Activated CD4-positive, alpha-beta memory T cell treated with anti-CD3 and anti-CD28 coated beads for 36 hours (primary cell): Measurements from ENCODE around the gene LEKR1. TPM values are rescaled to one million over a fixed set of nuclear protein-coding genes. Genes with fewer than 3 reads are reported as not detected.

ENCODE experiments used
- CTCF ChIA-PET: fragments of 350-600 bp; sonication (Branson Sonifier 250); formaldehyde crosslinking; loops from one replicate; lab custom pipeline; 2021; ENCODE audit warnings: antibody characterized with exemption, inconsistent platforms; lab: Charles Lee
- POLR2A ChIA-PET: fragments of 350-600 bp; sonication (Branson Sonifier 250); formaldehyde crosslinking; loops from one replicate; lab custom pipeline; 2021; ENCODE audit warnings: antibody characterized with exemption; lab: Charles Lee
- DNase-seq: peaks from one replicate; pipeline ENCODE4 v3.0.0-alpha.2; 2020
- H3K27ac Mint-ChIP-seq: one replicate; pipeline ENCODE4 v1.8.0; 2021; ENCODE audit warnings: mixed read lengths
- H3K27me3 Mint-ChIP-seq: one replicate; pipeline ENCODE4 v1.8.0; 2021; ENCODE audit warnings: mixed read lengths
- H3K36me3 Mint-ChIP-seq: one replicate; pipeline ENCODE4 v1.8.0; 2021; ENCODE audit warnings: mixed read lengths
- H3K4me1 Mint-ChIP-seq: one replicate; pipeline ENCODE4 v1.8.0; 2021; ENCODE audit warnings: low read depth, mixed read lengths
- H3K4me3 Mint-ChIP-seq: one replicate; pipeline ENCODE4 v1.8.0; 2021; ENCODE audit warnings: mild to moderate bottlenecking, mixed read lengths
- H3K9me3 Mint-ChIP-seq: one replicate; pipeline ENCODE4 v1.8.0; 2021; ENCODE audit warnings: mixed read lengths
- intact Hi-C: fragments of 100-400 bp; cut with micrococcal nuclease; formaldehyde crosslinking; loops from one replicate; pipeline ENCODE4 v1.15.1; 2023
- total RNA-seq, 2 experiments: library from RNA; stranded (reverse); gene quantifications; one replicate each; pipeline ENCODE4 v1.2.3, GENCODE V29; 2021

LEKR1 gene
- total RNA-seq = under 1 TPM; 0.56 to 0.59 TPM

GRCh38 chr3:156826144-156826895 lies at the start of gene LEKR1:
TSS of gene LEKR1 (plus strand) at chr3:156826353. CDS start at chr3:156829330, 2,977 bp downstream.
- CTCF ChIA-PET = interaction anchor here (0.7 to 1.3 kb wide), 2 partner anchors 272 to 279 kb away, joined by 3 read pairs; partner anchors contain the start of gene SSR3

GRCh38 chr3:156776871-156777270 lies 49.3 kb upstream of the LEKR1 start:
- H3K27ac Mint-ChIP-seq = no peak overlapping the region
- no peaks in the 10 kb centered on the region for H3K36me3 Mint-ChIP-seq
- no peaks in the 10 kb centered on the region for H3K4me1 Mint-ChIP-seq
- intact Hi-C loops = no loop called here
- H3K4me3 Mint-ChIP-seq = no peak overlapping the region
- H3K27me3 Mint-ChIP-seq = no peaks in the 10 kb centered on the region
- DNase-seq = no peak
- ChIA-PET POLR2A (no interaction called here), CTCF (no interaction called here)
- no peaks in the 10 kb centered on the region for H3K9me3 Mint-ChIP-seq

More at GRCh38 chr3:156826144-156826895, at the start of gene LEKR1:
- H3K27me3 Mint-ChIP-seq = no peaks in the 10 kb centered on the region
- peak; percentile 76 for DNase-seq
- intact Hi-C loops = loop anchor here (1.0 to 2.0 kb wide), 2 partner anchors 9 to 262 kb away; no protein-coding TSS in a partner anchor
- peak within 1 kb of the TSS; percentile 97 for H3K27ac Mint-ChIP-seq
- peaks cover 21% of the 10 kb centered on the region for H3K4me1 Mint-ChIP-seq
- POLR2A ChIA-PET = interaction anchor here (0.7 to 2.5 kb wide), 3 partner anchors 10 to 334 kb away, joined by 3 to 12 read pairs (median 3); partner anchors contain the start of gene CCNL1
- H3K9me3 Mint-ChIP-seq = no peaks in the 10 kb centered on the region
- H3K36me3 Mint-ChIP-seq = no peaks in the 10 kb centered on the region
- peak within 1 kb of the TSS; percentile 91 for H3K4me3 Mint-ChIP-seq

GRCh38 chr3:156781310-156782230 lies 44.6 kb upstream of the LEKR1 start:
- CTCF ChIA-PET = interaction anchor here (0.6 kb wide), 1 partner anchor 12 kb away, joined by 3 read pairs; no protein-coding TSS in a partner anchor
- Mint-ChIP-seq H3K4me1 (peaks cover 4% of the 10 kb centered on the region), H3K4me3 (no peak overlapping the region), H3K27ac (no peak overlapping the region), H3K27me3 (no peaks in the 10 kb centered on the region), H3K9me3 (no peaks in the 10 kb centered on the region), H3K36me3 (no peaks in the 10 kb centered on the region)
- intact Hi-C loops = no loop called here
- no peak for DNase-seq
- POLR2A ChIA-PET = no interaction called here

- POLR2A ChIA-PET = no interaction called here
- CTCF ChIA-PET = no interaction called here
- Mint-ChIP-seq H3K27ac (no peak overlapping the region), H3K4me1 (peaks cover 8% of the 10 kb centered on the region), H3K27me3 (no peaks in the 10 kb centered on the region), H3K36me3 (no peaks in the 10 kb centered on the region), H3K4me3 (no peak overlapping the region), H3K9me3 (no peaks in the 10 kb centered on the region)
- no peak for DNase-seq
- intact Hi-C loops = no loop called here
Observed at GRCh38 chr3:156782319-156782718, 43.8 kb upstream of the LEKR1 start.

GRCh38 chr3:156782921-156783320 lies 43.2 kb upstream of the LEKR1 start:
- no peaks in the 10 kb centered on the region for H3K27me3 Mint-ChIP-seq
- no peak overlapping the region for H3K27ac Mint-ChIP-seq
- peaks cover under 1% of the 10 kb centered on the region for H3K36me3 Mint-ChIP-seq
- no peaks in the 10 kb centered on the region for H3K9me3 Mint-ChIP-seq
- ChIA-PET CTCF (no interaction called here), POLR2A (no interaction called here)
- H3K4me1 Mint-ChIP-seq = peaks cover 14% of the 10 kb centered on the region
- no peak overlapping the region for H3K4me3 Mint-ChIP-seq
- no peak for DNase-seq
- intact Hi-C loops = no loop called here

- peak; percentile 24 for DNase-seq
- H3K4me1 Mint-ChIP-seq = peaks cover 22% of the 10 kb centered on the region
- H3K4me3 Mint-ChIP-seq = no peak overlapping the region
- intact Hi-C loops = no loop called here
- H3K36me3 Mint-ChIP-seq = peaks cover 2% of the 10 kb centered on the region
- ChIA-PET POLR2A (no interaction called here), CTCF (no interaction called here)
- no peaks in the 10 kb centered on the region for H3K27me3 Mint-ChIP-seq
- no peaks in the 10 kb centered on the region for H3K9me3 Mint-ChIP-seq
- H3K27ac Mint-ChIP-seq = no peak overlapping the region
Observed at GRCh38 chr3:156787001-156787400, 39.2 kb upstream of the LEKR1 start.

GRCh38 chr3:156787926-156788663 lies 38.1 kb upstream of the LEKR1 start:
- POLR2A ChIA-PET = interaction anchor here (0.6 kb wide), 1 partner anchor 112 kb away, joined by 3 read pairs; no protein-coding TSS in a partner anchor
- peaks cover 27% of the 10 kb centered on the region for H3K4me1 Mint-ChIP-seq
- H3K36me3 Mint-ChIP-seq = peaks cover 2% of the 10 kb centered on the region
- no peaks in the 10 kb centered on the region for H3K27me3 Mint-ChIP-seq
- DNase-seq = peak; percentile 71
- H3K27ac Mint-ChIP-seq = no peak overlapping the region
- intact Hi-C loops = loop anchor here (1.0 to 2.0 kb wide), 4 partner anchors 29 to 293 kb away; no protein-coding TSS in a partner anchor
- H3K9me3 Mint-ChIP-seq = no peaks in the 10 kb centered on the region
- H3K4me3 Mint-ChIP-seq = no peak overlapping the region
- CTCF ChIA-PET = interaction anchor here (0.6 to 1.7 kb wide), 2 partner anchors 29 to 349 kb away, joined by 4 to 6 read pairs; no protein-coding TSS in a partner anchor

GRCh38 chr3:156788846-156789245 lies 37.3 kb upstream of the LEKR1 start:
- H3K27me3 Mint-ChIP-seq = no peaks in the 10 kb centered on the region
- no peaks in the 10 kb centered on the region for H3K9me3 Mint-ChIP-seq
- POLR2A ChIA-PET = no interaction called here
- H3K4me1 Mint-ChIP-seq = peaks cover 33% of the 10 kb centered on the region
- H3K4me3 Mint-ChIP-seq = no peak overlapping the region
- H3K27ac Mint-ChIP-seq = no peak overlapping the region
- intact Hi-C loops = loop anchor here (1.0 to 2.0 kb wide), 4 partner anchors 28 to 292 kb away; no protein-coding TSS in a partner anchor
- no peak for DNase-seq
- H3K36me3 Mint-ChIP-seq = peaks cover 2% of the 10 kb centered on the region
- CTCF ChIA-PET = interaction anchor here (1.7 kb wide), 1 partner anchor 348 kb away, joined by 6 read pairs; no protein-coding TSS in a partner anchor

GRCh38 chr3:156790156-156790555 lies 36.0 kb upstream of the LEKR1 start:
- no peak overlapping the region for H3K4me3 Mint-ChIP-seq
- no peaks in the 10 kb centered on the region for H3K9me3 Mint-ChIP-seq
- POLR2A ChIA-PET = no interaction called here
- DNase-seq = no peak
- peaks cover 33% of the 10 kb centered on the region for H3K4me1 Mint-ChIP-seq
- H3K27ac Mint-ChIP-seq = no peak overlapping the region
- H3K36me3 Mint-ChIP-seq = peaks cover 2% of the 10 kb centered on the region
- H3K27me3 Mint-ChIP-seq = no peaks in the 10 kb centered on the region
- intact Hi-C loops = no loop called here
- CTCF ChIA-PET = no interaction called here

GRCh38 chr3:156792114-156792513 lies 34.0 kb upstream of the LEKR1 start:
- Mint-ChIP-seq H3K36me3 (peaks cover 2% of the 10 kb centered on the region), H3K4me3 (no peak overlapping the region), H3K4me1 (peaks cover 31% of the 10 kb centered on the region), H3K27me3 (no peaks in the 10 kb centered on the region), H3K27ac (no peak overlapping the region), H3K9me3 (no peaks in the 10 kb centered on the region)
- POLR2A ChIA-PET = interaction anchor here (0.6 kb wide), 1 partner anchor 12 kb away, joined by 3 read pairs; no protein-coding TSS in a partner anchor
- CTCF ChIA-PET = interaction anchor here (0.8 kb wide), 1 partner anchor 92 kb away, joined by 4 read pairs; no protein-coding TSS in a partner anchor
- no peak for DNase-seq
- intact Hi-C loops = no loop called here

- Mint-ChIP-seq H3K36me3 (peaks cover 2% of the 10 kb centered on the region), H3K27me3 (no peaks in the 10 kb centered on the region), H3K4me1 (peaks cover 28% of the 10 kb centered on the region), H3K9me3 (no peaks in the 10 kb centered on the region), H3K27ac (no peak overlapping the region), H3K4me3 (no peak overlapping the region)
- intact Hi-C loops = no loop called here
- CTCF ChIA-PET = interaction anchor here (0.8 kb wide), 1 partner anchor 93 kb away, joined by 4 read pairs; no protein-coding TSS in a partner anchor
- POLR2A ChIA-PET = no interaction called here
- DNase-seq = no peak
Observed at GRCh38 chr3:156792536-156792935, 33.6 kb upstream of the LEKR1 start.
